NCI-H2227 (cell line): ENCODE measurements around the gene METTL21C.

Experiments used
- DNase-seq: peaks from one replicate; lab custom pipeline; 2025; ENCODE audit not compliant: unreplicated experiment; lab: John Stamatoyannopoulos, UW

Gene METTL21C

GRCh38 chr13:102697929-102698648 lies 3.2 kb upstream of the METTL21C start:
- no peak for DNase-seq

DNA sequence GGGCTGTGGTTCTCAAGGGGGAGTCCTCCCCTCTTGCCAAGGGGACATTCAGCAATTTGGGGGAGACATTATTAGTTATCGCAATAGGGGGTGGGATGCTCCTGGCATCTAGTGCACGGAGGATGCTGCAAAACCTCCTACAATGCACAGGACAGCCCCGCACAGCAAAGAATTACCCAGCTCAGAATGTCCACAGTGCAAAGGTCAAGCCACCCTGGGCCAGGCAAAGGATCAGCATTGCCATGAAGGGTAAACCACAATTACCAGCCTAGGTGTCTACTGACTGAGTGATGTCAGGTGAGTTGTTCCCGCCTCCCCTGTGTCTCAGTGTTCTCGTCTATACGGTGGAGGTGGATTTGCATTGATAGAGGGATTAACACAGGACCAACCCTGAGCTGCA lies 2.4 kb upstream of the METTL21C start:
- no peak for DNase-seq

GRCh38 chr13:102696465-102696864 lies 1.6 kb upstream of the METTL21C start:
- no peak for DNase-seq

- DNase-seq, result no peak
These were observed 1.1 kb downstream of the METTL21C start for GRCh38 chr13:102693776-102694175.

- no peak for DNase-seq
These were observed 1.6 kb downstream of the METTL21C start for GRCh38 chr13:102693250-102693649.

GRCh38 chr13:102692491-102692826 lies 2.4 kb downstream of the METTL21C start:
- DNase-seq, result no peak

- no peak for DNase-seq
These were observed 4.0 kb downstream of the METTL21C start for GRCh38 chr13:102690883-102691282.

DNA sequence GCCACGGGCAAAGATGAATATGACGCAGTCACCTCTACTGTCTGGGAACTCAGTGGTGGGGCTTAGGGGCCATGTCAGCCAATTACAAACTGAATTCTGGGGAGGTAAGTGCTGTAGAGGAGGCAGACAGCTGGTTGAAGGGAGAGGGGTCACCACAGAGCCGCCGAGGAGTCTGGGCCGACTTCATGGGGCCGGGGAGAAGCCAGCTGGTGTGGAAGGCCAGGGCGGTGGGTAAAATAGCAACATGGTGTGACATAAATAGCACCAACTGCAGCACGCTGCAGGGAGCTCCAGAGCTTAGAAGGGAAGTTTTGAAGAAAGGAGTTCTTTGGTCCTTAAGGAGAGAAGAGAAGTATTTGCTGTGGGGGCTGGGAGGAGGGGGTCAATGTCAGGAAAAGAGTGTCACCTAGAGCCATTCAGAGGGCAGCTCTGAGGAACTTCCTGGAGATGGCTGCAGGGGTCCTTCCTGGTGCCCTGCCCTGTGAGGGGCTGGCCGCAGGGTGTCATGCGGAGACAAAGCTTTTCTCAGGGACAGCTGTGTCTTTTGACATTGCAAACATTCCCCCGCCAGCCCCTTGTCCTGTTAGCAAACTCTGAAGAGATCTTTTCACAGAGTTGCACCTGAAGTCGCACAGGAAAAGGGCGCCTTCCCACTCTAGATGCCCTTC lies 6.4 kb downstream of the METTL21C start:
- DNase-seq, result no peak

DNA sequence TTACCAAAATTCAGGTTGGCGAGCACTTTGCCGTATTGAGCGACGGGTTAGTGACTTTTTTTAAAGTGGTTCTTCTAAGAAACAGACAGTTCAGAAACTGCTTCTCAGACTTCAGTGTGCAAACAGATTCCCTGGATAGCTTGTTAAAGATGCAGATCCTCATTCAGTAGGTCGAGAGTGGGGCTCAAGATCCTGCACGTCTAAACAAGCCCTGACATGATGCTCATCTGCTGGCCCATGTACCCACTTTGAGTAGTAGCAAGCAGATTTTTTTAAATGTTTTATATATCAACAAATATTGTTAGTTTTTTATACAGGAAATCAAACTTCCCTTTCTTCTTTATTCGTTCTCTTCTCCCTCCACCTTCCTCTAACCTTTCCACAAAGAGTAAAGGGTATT lies 7.3 kb downstream of the METTL21C start:
- DNase-seq, result no peak

DNA sequence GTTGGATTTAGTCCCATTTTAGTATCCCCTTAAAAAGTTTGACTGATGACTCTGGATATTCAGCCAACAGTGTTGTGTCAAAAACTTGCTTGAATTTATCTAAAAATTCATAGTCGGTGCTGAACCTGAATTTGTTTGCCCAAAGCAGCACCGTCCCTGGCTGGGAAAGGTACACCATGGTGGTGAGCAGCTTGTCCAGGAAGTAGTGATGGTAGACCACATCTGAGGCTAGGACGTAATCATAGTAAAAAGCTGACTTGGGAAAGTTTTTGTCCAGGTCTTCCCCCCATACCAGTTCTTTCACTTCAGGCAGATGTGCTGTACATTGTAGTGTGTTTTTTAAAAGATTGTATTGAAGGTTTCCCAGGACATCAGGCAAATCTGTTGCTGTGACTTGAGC lies 8.8 kb downstream of the METTL21C start:
- no peak for DNase-seq

DNA sequence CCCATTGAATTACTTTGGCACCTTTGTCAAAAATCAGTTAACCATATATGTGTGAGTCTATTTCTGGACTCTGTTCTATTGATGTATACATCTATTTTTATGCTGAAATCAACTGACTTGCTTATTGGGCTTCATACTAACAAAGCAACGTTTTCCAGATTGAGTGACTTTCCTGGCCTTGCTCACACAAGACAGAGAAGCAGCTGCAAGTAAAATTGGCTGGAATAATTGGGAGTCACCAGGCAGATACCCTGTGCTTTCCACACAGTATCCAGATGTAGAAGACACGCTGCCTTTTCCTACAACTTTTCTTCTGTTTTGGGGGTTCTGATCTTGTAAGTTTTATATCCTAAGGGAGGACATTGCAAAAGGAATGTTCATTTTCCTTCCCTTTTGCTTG lies 11.2 kb downstream of the METTL21C start:
- DNase-seq, result no peak

DNA sequence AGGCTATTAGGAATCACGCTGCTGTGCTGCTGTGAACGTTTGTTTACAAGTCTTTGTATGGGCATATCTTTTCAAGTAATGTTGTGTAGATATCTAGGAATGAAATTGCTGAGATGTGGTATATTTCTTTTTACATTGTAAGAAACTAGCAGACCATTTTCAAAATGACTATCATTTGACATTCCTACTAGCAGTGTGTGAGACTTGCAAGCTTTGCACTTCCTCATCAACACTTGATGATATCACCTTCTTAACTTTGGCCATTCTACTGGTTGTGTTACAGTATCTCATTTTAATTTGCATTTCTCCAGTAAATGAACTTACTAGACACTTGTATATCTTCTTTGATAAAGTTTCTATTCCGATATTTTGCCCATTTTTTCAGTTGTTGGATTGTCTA lies 12.1 kb downstream of the METTL21C start:
- no peak for DNase-seq

- no peak for DNase-seq
These were observed 12.6 kb downstream of the METTL21C start for GRCh38 chr13:102682211-102682610.

GRCh38 chr13:102680842-102681740 lies 13.8 kb downstream of the METTL21C start:
- no peak for DNase-seq

DNA sequence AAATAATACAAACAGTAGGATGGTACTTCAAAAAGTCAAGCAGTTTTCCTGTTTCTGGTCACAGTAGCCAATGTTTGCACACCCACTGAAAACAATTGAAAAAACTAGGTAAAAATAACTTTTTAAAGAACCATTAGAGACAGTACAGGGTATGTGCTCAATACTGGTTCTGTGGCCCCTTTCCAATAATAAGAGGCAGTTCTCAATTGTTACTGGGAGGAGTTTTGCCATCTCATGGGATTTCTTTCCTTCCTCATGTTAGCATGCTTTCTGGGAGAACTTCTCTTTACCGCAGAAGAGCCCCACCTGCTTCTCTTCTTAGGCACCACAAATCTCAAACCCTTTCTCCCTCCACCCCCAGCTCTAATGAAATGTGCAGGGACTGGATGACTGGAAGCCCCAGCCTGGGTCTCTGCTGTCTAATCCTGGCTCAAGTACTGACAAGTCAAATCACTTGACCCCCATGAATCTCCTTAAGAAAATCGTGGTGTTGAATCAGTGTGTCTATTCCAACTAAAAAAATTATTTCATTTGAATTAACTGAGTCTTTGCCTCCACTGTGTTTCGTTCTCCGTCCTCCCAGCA lies 14.6 kb downstream of the METTL21C start:
- no peak for DNase-seq

GRCh38 chr13:102679449-102680132 lies 15.3 kb downstream of the METTL21C start:
- no peak for DNase-seq

DNA sequence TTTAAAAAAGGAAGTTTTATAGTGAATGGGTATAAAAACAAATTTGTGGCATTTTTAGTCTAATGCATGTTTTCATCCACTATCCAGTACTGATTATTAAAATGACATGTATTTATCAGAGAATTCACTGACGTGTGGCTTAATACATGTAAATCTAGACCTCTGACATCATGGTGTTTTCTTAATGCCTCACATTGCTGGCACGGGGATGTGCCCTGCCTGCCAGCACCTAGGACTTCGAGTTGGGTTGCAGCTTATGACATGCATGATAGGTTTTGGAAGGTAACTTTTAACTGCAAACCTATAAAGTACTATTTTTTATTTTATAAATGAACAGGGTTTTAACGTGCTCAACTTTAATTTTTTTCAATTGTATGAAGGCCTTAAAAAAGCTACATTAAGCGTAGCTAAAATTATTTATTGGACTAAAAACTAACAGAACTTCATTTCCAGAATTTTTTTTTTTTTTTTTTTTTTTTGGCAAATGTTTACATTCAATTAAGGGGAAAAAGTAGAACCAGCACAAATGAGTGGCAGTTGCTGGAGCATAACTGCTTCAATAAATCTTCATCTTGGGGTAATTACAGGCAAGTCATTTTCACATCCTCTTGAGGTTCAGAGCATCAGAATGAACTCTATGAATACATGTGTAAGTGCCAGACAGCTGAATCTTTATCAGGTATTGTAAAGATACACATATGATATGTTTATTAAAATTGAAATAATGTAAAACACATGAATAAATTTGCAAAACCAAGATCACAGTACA lies 16.3 kb downstream of the METTL21C start:
- DNase-seq, result no peak

- no peak for DNase-seq
These were observed 17.7 kb downstream of the METTL21C start for GRCh38 chr13:102677122-102677521.

GRCh38 chr13:102675115-102675514 lies 19.7 kb downstream of the METTL21C start:
- DNase-seq, result no peak

GRCh38 chr13:102670130-102670529 lies 24.7 kb downstream of the METTL21C start:
- DNase-seq, result no peak
